Omental fat pad (tissue), 4 donors: ENCODE results near the gene FAM216A. TPM values are rescaled to one million over a fixed set of nuclear protein-coding genes. Genes with fewer than 3 reads are reported as not detected.
"Not testable (repeated sequence)": the region's sequence is repeated elsewhere in the genome, so short reads cannot be mapped to it uniquely, and the experiment has no call there.

Source experiments
- ATAC-seq: fragments of 150-250 bp; one replicate; pipeline ENCODE4 v1.9.1; 2016; ENCODE audit warnings: mild to moderate bottlenecking, moderate library complexity; ENCODE audit not compliant: low FRiP score
- DNase-seq: peaks from one replicate; pipeline ENCODE4 v3.0.0-alpha.2; 2019; ENCODE audit warnings: low spot score
- total RNA-seq, 4 donors: library from RNA; depleted of rRNA; stranded (reverse); fragments of >200 nt; gene quantifications; one replicate each; pipeline ENCODE4 v1.1.0, GENCODE V29; 2016
- TF ChIP-seq, protein P1 (sequence below), 3 donors: fragments of 450-650 bp; IDR thresholded peaks; one replicate each; pipeline ENCODE4 v1.5.1; 2016 to 2017; ENCODE audit warnings: antibody characterized with exemption in 3 of 3, mild to moderate bottlenecking in 3 of 3, moderate library complexity in 2 of 3

The FAM216A gene, protein sequence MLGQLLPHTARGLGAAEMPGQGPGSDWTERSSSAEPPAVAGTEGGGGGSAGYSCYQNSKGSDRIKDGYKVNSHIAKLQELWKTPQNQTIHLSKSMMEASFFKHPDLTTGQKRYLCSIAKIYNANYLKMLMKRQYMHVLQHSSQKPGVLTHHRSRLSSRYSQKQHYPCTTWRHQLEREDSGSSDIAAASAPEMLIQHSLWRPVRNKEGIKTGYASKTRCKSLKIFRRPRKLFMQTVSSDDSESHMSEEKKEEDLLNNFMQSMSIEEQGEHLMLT
- total RNA-seq = 1 to 10 TPM; 5.0 to 8.0 (median 6.3) TPM

DNA sequence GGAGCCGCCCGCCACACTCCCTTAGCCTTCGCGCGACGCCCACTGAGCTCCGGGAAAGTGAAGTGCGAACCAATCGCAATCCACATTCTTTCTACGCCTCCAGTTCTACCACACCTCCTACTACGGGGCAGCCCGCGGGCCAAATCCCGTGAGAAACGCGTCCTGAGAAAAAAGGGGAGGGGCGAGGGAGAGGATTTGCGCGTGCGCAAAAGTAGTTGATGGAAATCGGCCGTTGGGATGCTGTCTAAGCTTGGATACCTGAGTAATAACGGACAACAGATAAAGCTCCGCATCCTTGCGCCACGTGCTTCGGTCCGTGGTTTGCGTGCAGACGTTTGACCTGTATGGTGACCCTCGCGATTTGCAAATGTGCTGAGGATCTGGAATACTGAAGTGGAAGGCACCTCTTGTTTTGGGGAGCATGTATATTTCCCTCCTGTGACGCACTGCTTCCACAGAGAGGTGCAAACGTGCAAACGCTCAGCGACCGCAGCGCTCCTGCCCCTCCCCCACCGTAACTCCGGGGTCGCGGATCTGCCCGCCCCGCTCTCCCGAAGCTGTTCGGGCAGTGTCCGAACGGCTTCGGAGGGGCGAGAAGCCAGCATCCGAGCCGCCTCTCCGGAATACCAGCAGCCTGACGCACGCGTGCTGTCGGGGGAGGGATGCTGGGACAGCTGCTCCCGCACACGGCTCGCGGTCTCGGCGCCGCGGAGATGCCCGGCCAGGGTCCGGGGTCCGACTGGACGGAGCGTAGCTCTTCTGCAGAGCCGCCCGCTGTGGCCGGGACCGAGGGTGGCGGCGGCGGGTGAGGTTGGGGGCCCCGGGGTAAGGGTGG lies at the start of gene FAM216A, which contains the start of gene GPN3:
Gene FAM216A, plus strand, starts transcription at position 632 of the 835 bp plus-strand sequence. Its CDS starts 31 bp downstream, at position 663.
Gene GPN3, minus strand, starts transcription at position 44 of the 835 bp plus-strand sequence. CDS start 54 bp downstream, outside the sequence.
- ATAC-seq (peak; percentile 97), DNase-seq (peak; percentile 90)
- TF ChIP-seq, protein P1, sequence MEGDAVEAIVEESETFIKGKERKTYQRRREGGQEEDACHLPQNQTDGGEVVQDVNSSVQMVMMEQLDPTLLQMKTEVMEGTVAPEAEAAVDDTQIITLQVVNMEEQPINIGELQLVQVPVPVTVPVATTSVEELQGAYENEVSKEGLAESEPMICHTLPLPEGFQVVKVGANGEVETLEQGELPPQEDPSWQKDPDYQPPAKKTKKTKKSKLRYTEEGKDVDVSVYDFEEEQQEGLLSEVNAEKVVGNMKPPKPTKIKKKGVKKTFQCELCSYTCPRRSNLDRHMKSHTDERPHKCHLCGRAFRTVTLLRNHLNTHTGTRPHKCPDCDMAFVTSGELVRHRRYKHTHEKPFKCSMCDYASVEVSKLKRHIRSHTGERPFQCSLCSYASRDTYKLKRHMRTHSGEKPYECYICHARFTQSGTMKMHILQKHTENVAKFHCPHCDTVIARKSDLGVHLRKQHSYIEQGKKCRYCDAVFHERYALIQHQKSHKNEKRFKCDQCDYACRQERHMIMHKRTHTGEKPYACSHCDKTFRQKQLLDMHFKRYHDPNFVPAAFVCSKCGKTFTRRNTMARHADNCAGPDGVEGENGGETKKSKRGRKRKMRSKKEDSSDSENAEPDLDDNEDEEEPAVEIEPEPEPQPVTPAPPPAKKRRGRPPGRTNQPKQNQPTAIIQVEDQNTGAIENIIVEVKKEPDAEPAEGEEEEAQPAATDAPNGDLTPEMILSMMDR (IDR thresholded peaks at IDR 0.05) = no peak

DNA sequence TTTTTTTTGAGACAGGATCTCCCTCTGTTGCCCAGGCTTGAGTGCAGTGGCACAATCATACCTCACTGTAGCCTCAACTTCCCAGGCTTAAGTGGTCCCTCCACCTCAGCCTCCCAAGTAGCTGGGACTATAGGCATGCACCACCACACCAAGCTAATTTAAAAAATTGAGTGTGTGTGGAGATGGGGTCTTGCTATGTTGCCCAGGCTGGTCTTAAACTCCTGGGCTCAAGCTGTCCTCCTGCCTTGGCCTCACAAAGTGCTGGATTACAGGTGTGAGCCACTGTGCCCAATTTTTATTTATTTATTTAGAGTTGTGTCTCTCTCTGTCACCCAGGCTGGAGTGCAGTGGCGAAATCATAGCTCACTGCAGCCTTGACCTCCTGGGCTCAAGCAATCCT lies 48.0 kb upstream of the FAM216A start:
- DNase-seq = not testable (repeated sequence)

DNA sequence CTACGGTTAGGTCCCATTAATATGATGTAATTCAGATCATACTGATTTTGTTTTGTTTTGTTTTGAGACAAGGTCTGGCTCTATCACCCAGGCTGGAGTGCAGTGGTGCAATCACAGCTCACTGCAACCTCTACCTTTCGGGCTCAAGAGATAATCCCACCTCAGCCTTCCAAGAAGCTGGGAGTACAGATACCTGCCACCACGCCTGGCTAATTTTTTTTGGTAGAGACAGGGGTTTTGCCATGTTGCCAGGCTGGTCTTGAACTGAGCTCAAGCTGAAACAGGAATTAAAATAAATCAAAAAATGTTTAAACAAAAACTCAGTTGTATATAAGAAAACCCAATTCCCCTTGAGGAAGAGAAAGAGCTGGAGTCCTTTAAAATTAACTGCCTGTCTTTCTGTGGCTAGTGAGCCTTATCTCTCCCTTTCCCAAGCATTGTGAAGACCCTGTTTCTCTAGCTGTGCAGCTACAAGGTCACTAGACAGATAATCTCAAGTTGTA lies 47.4 kb upstream of the FAM216A start:
- ATAC-seq = no peak
- TF ChIP-seq, protein P1 (IDR thresholded peaks at IDR 0.05) = no peak

More for the DNA sequence above, 48.0 kb upstream of the FAM216A start:
- ATAC-seq = not testable (repeated sequence)

DNA sequence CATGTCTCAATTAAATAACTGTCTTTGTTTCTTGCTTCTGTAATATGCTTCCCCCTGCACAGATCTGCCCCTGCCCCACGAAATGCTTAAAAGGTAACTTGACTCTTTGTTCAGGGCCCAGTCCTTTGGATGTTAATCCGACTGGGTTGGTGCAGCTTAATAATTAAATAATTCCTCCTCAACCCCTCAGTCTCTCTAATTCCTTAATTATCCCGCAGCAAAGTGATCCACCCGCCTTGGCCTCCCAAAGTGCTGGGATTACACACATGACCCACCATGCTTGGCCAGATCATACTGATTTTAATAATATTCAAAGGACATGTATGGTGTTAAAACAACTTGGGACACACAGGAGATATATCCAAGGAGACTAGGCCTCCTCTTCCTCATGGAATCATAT lies 46.9 kb upstream of the FAM216A start:
- no peak for ATAC-seq
- DNase-seq = no peak
- TF ChIP-seq, protein P1 (IDR thresholded peaks at IDR 0.05) = no peak

More for the DNA sequence above, 47.4 kb upstream of the FAM216A start:
- DNase-seq = no peak

DNA sequence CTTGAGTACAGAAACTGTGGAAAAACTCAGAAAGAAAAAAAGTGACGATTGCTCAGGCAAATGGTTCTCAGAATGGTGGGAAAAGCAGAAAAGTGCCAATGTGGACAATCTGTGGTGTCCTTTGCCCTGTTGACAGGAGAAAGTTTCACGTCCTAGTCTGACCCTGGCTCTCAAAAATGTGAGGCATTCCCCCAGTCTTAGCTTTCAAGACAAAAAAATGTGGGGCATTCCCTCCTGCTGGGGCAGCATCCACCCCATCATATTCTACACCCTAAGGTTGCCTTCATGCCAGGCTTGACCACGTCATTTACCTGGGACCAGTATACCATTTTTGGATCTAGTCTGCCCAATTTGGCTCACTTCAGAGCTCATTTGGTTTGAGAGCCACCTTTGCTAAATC lies 44.4 kb upstream of the FAM216A start:
- no peak for DNase-seq
- ATAC-seq = no peak
- TF ChIP-seq, protein P1 (IDR thresholded peaks at IDR 0.05) = no peak

DNA sequence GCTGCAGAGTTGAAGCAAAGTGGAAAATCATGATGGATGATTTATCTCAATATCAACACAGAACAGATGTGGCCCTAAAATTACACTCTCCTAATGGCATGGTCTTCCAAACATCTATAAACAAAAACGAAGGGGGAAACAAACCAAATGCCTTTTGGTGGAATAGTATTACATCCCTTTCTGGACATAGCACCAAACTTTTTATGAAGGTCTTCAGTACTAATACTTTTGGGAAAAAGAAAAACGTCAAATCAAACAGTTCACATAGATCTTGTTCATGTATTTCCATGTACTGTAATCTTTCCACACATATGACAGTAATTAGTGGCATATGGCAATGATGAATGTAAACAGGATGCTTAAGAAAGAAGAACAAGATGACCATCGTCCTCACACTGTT lies 42.2 kb upstream of the FAM216A start:
- ATAC-seq (no peak), DNase-seq (no peak)
- TF ChIP-seq, protein P1 (IDR thresholded peaks at IDR 0.05) = no peak

DNA sequence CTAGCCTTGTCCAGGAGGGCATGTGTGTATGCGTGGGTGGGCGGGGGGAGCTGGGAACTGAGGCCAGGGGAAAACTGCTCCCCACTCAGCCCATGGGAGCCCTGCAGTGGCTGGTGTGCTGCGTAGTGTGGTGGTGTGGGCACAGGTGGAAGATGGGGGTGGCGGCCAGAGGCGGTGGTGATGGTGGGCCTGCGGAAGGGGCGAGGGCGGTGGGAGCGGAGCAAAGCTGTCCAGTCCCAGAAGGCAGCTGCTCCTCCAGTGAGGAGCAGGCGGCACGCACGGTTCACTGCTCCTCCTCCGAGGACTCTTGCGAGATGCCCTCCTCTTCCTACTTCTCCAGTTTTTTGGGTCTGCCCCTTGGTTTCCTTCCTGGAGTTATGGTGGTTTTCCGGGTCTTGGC lies 39.0 kb upstream of the FAM216A start:
- DNase-seq, ATAC-seq: not testable (repeated sequence)
